Measurements from ENCODE around the gene PSORS1C2.

PSORS1C2 gene

GRCh38 chr6:31090973-31091364, 47.9 kb downstream of the PSORS1C2 start:
- CTCF ChIA-PET: interaction anchor here (1.1 to 4.3 kb wide), 7 partner anchors 8 to 270 kb away, joined by 5 to 25 read pairs (median 8); no protein-coding TSS in a partner anchor
- no peak for DNase-seq (ENCODE audit: extremely low spot score)
- TF ChIP-seq CTCF (IDR thresholded peaks at IDR 0.05; ENCODE audit: control extremely low read depth, extremely low read depth, low read depth, missing control alignments): no peak
- POLR2A ChIA-PET: no interaction called here

GRCh38 chr6:31090275-31090972, 48.4 kb downstream of the PSORS1C2 start:
- ChIA-PET CTCF (interaction anchor here (0.7 to 4.3 kb wide), 8 partner anchors 8 to 269 kb away, joined by 3 to 25 read pairs (median 8); no protein-coding TSS in a partner anchor), POLR2A (no interaction called here)
- no peak for DNase-seq (ENCODE audit: extremely low spot score)
- no peak for TF ChIP-seq CTCF (IDR thresholded peaks at IDR 0.05; ENCODE audit: control extremely low read depth, extremely low read depth, low read depth, missing control alignments)
